Cardiac septum (tissue), 1 donor: ENCODE data around the gene ABHD8. TPM values are rescaled to one million over a fixed set of nuclear protein-coding genes. Genes with fewer than 3 reads are reported as not detected.

ENCODE experiments used
- DNase-seq: peaks from one replicate; pipeline ENCODE4 v3.0.0-alpha.2; 2020; ENCODE audit warnings: low spot score
- intact Hi-C: fragments of 100-400 bp; cut with DNase I; formaldehyde crosslinking; loops from one replicate; pipeline ENCODE4 v1.14.0; 2022
- total RNA-seq: library from RNA; stranded (reverse); fragmentation: NEBNext Ultra II Directional; extraction: Animal tissue kit (Norgen Biotek cat#: 25700); gene quantifications from one replicate; pipeline ENCODE4 v1.2.1, GENCODE V29; 2021
- donor health status: DM: no; HTN: no; CAD: no.

The ABHD8 gene
- total RNA-seq, 1 donor from 2014 or later = 8.6 TPM

DNA sequence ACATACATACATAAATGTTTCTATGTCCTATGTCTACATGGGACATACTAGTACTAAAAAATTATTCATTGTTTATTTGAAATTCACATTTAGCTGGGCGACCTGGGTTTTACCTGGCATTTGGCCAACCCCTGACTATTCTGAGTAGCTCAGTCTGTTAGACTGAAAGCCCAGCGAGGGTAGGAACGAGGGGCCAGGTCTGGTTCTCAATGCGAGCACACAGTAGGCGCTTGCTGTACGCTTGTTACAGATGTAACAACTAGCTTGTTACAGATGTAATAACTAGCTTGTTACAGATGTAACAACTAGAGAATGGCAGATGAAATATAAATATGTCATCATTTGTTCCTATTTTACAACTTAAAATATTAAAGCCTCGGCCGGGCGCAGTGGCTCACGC, 32.4 kb upstream of the ABHD8 start:
- intact Hi-C loops = loop anchor here (5.0 kb wide), 1 partner anchor 33 kb away; the partner anchor contains the start of gene ABHD8
- DNase-seq = no peak

DNA sequence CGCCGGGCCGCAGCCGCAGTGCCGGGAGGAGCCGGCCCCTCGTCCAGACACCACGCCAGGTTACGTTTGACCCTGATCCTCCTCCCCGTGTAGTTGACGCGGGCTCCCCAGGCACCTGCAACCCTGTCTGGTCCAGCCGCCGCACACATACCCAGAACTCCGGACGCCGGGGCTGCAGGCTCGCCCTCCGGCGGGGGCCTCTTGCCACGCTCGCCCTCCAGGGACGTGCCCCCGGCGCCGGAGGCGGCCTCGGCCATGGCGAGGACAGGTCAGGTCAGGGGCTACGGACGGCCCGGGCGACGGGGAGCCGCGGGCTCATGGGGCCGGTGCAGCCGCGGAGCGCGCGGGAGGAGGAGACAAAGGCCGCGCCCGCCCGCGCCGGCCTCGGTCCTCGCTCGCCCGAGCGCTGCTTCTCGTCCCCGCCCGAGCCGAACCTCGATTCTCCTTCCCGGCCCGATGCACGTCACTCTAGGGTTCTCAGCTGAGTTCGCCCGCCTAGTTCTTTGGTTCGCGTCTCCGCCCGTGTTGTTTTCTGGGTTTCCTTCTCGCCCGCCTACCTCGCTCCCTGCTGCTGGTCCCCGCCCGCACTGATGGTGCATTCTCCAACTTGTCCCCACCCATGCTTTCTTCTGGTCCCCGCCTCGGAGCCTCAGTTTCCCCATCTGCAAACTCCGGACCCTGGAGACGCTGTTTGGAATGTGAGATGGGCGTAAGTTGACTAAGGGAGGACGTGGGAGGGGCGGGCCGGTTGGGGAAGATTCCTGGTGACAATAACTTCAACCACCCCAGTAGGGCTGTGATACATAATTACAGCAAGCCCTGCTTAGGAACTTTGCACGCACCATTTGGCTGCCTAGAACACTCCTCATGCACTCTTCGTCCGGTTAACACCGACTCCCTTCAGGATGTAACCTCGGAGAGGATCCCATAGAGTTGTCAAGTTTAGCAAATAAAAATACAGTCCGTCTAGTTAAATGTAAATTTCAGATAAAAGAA, 31.5 kb upstream of the ABHD8 start, which contains the start of gene ANO8:
Gene ANO8, minus strand, starts transcription at position 442 of the 996 bp plus-strand sequence. Its CDS starts 185 bp downstream, at position 257.
- peak; percentile 97 for DNase-seq
- intact Hi-C loops = loop anchor here (5.0 kb wide), 1 partner anchor 32 kb away; the partner anchor contains the start of gene ABHD8

DNA sequence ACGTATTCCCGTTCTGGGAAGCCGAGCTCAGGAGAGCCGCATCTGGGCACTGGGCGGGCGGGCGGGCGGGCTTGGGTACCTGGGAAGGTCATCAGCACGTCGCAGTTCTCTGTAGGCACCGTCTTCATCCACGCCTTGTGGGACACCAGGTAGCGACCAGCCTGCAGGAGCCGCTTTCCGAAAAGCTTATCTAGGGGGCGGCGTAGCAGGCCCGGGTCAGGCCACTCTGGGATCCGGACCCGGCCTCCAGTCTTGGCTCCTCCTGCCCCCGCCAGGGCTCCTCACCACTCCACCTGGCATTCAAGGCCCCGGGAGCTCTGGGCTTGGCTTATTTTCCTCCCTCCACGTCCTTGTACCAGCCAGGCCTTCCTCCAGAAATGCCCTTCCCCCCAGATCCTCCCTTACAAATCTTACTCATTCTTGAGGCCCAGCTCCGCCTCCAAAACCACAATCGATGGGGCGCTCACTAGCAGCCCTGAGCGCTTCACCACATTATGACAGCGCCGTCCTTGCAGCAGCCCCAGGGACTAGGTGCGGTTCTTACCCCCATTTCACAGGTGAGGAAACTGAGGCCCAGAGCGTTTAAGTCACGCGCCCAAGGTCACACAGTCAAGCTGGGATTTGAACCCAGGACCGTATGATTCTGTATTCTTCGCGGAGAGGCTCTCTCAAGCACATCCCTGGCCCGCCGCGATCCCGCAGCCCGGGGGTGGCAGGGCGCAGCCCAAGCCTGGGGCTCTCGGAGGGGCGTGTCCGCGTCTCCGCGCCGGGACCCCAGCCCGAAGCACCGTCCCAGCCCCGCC, 30.6 kb upstream of the ABHD8 start:
- intact Hi-C loops = no loop called here
- no peak for DNase-seq

DNA sequence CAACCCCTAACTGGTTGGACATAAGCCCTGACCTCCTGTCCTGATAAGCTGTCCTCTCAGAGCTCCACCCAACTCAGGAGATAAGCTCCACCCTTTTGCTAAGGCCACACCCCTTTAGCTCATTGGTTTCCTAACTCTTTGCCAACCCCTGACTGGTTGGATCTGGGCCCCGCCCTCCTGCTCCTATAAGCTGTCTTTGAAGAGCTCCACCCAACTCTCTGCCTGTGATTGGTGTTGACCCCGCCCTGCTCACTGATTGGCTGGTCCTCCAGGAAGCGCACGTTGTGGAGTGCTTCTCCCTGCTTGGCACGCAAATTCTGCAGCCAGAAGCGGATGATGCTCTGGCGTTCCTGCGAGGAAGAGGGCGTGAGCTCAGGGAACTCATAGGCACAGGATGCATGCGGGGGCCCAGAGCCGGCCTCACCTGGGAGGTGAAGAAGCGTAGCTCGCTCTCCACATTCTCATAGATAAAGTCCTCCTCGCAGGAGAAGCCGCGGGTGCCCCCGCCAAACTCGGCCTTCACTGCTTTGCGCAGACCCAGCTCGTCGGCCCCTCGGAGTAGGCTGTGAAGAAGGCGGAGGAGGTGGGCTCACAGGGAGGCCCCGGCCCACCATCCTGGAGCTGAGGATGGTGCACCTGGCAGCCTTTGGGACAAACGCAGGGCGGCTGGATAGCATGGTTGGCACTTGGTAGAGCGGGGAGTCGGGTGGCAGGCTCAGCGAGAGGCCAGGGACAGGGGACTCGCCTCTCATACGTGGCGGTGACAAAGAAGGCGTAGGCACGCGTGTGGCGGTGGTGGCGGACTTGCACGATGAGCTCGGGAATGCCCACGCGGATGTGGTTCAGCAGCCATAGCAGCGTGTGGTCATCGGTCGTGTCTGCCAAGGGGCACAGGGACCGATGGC, 29.7 kb upstream of the ABHD8 start:
- no peak for DNase-seq
- intact Hi-C loops = no loop called here

DNA sequence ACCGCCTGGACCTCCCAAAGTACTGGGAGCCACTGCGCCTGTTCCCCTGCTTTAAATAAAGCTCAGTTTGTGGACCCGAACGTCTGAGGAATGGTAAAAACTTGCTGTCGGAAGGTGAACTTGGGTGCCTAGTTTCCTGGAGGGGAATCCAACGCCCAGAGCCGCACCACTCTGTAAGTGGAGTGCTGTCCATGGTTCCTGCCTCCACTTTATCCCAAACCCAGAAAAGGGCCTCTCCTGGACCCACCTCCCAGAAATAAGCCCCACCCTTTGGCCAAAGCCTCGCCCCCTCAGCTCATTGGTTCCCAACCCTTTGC, 29.1 kb upstream of the ABHD8 start:
- DNase-seq = no peak
- intact Hi-C loops = no loop called here

DNA sequence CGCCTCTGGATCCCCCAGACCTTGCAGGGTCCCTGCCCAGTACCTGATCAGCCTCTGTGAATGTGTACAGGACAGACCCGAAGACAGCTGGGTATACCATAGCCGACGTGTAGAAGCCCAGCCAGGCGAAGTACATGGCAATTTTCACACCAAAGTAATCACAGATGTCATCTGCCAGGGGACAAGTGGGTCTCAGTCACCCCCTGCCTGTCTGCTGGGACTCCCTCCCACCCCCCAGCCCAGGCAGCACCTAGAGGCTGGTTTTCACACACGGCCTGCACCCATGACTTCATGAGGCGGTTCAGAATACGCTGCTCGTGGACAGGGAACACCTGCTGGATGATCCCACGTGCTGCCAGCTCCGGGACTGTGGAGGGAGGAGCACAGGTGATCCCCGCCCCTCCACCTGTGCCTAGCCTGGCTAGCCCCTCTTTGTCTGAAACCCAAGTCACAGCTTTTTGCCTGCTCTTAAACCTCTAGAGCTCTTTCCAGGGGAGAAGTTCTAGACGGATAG, 27.9 kb upstream of the ABHD8 start:
- intact Hi-C loops = no loop called here
- DNase-seq = no peak

DNA sequence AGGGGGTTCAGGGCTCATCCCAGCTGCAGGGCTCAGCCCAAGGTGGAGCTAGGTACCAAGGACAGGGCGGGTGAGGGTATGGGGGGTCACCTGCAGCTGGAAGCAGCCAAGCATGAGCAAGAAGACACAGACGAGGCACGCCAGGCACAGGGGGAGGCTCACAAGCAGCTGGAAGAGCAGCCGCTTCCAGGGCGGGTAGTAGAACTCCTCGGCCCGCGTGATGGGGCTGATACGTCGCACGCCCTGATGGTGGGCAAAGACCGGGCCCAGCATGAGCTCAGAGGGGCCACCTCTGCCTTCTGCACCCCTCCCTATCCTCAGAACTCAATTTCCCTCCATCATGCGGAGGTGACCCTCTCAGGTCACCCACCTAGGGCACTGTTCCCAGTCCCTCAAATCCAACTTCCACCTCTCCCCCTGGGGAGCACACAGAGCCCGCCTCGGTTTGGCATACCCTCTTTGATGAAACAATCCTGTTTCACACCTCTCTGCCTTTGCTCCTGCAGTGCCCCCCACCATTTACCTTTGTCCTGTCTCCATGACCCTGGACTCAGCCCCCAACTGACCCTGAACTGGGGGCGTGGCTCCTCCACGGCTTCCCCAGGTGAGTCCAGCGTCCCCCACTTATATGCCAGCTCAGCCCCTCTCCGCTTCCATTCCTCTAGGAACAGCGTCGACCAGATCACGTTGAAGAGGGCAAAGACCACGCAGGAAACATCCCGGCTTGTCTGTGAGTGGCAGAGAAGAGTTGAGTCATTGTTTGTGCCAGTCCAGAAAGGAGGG, 27.2 kb upstream of the ABHD8 start:
- intact Hi-C loops = no loop called here
- DNase-seq = no peak

DNA sequence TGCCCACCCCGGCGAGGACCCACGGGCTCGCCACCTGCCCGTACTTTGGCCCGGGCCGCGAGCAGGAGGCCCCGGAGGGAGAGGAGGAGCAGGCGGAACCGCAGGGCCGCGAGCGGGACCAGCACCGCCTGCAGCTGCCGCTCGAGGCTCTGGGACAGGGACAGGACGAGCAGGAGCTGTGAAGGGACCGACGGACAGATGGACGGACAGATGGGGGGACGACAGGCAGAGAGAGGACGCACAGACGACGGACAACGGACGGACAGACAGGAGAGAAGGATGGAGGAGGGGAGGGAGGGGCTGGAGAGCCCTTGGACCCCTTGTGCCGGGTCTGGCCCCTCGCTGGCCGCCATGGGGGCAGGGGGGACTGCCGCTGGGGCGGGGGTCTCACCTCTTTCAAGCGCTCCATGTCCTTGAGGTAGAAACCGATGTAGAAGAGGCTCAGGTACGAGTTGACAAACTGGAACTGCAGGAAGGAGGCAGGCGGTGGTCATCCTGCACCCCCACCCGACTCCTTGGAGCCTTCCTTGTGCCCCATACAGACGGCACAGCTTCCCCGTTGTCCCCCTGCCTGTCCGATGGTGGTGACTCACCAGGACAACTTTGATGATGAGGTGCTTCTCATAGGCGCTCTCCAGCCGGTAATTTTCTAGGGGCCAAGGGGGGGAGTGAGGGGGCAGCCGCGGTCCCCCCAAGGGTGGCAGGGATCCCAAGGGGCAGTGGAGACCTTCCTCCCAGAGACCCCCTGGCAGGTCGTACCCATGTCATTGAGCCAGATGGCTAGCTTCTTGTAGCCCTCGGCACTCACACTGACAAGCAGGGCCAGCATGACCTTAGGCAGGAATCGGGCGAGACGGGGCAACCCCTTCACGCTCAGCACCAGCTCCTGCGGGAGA, 26.4 kb upstream of the ABHD8 start:
- no peak for DNase-seq
- intact Hi-C loops = no loop called here

DNA sequence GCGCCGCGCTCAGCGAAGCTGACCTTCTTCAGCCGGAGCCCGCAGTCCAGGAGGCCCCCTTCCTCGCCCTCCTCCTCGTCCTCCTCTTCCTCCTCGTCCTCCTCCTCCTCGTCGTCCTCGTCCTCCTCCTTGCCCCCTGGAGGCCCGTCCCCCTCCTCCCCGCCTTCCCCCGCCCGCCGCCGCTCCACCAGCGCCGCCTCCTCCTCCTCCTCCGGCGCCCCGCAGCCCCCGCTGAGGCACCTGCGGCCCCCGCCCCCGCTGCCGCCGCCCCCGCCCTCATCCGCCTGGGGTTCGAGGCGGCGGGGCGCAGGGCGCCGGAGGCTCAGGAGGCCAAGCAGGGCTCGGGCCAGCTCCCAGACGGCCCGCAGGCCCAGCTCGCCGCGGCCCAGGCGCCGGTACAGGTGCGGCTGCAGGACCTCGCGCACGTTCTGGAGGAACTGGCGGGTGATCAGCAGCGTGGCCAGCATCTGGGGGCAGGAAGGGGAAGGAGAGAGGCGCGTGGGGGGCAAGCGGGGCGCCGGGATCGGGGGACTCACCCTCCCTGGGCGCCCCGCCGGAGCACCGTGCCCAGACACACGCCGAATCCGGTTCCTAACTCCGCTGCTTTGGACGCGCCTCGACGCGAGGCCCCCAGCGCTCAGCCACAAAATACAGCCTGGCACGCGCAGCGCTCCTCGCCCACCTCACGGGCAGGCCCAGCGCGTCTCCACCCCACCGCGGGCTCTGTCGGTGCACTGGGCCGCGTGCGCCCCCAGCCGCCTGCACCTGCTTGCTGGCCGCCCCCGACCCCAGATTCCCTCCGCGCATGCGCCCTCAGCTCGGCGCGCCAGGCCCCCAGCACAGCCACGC, 25.5 kb upstream of the ABHD8 start:
- no peak for DNase-seq
- intact Hi-C loops = no loop called here

DNA sequence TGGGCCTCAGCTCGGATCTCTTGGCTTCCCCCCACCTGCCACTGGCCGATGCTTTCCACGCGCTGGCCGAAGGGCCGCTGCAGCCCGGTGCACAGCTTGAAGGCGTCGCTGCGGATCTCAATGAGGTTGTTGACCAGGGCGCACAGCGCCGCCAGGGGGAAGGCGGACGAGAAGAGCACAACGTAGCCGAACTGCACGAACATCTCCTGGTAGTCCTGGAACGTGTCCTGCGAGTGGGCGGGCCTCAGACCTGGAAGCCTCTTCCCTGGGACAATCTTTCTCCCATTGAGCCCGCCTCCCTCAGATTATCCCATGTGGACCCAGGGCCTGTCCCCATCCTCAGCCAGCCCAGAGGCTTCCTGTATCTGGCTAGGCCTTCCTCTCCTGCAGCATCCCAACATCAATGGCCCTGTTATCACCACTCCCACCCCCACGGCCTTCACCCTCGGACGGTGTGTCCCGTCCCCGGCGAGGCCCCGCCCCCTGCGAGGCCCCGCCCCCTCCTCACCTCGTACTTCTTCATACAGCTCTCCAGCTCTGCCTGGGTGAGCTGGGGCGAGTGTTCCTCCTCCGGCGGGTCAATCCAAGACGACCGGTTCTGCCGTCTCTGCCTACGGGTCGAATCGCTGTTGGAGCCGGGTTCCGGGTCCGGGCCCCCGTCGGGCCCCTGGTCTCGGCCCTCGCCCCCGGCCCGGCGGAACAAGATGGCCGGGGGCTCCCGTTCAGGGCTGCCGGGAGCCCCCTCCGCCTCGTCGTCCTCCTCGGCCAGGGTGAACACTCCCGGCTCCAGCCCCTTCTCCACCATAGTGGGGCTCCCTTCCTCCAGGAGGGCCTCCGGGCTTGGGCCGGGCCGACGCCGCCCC, 24.7 kb upstream of the ABHD8 start:
- DNase-seq = no peak
- intact Hi-C loops = no loop called here

DNA sequence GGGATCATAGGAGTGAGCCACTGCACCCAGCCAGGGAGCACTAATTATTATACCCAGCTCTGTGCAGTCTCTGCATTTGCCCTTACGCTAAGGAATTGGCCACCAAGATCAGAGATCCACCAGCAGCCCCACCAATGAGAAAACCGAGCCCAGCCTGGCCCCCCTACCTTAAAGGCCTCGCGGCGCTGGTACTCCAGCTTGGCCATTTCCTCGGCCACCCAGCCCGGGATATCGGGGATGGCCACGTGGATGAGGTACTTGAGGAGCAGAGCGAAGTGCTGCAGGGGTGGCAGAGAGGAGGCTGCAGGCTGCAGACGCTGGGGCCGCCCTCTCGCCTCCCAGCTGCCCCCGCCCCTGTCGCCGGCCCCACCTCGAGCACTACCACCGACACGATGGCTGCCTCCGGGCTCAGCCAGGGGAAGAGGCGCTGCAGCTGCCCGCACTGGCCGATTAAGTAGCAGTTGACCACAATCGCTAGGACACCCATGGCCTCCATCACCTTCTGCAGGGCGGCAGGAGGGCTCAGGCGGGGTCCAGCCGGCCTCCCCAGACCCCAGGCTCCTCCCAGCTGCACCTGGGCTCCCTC, 23.9 kb upstream of the ABHD8 start:
- intact Hi-C loops = no loop called here
- no peak for DNase-seq

DNA sequence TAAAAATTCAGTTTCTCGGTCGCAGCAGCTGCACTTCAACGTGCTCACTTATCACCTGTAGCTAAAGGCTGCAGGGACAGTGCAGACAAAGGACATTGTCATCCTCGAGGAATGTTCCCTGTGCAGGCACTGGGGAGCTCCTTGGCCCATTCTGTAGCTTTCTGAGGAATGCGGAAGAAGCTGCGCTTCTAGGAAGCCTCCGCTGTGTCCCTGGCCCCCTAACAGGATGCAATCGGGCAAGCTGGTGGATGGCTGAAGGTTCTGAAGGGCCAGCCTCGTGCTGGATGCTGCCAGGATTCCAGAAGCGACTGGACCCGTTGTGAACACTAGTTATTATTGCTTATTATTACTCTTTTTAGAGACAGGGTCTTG, 23.4 kb upstream of the ABHD8 start:
- DNase-seq = no peak
- intact Hi-C loops = no loop called here

DNA sequence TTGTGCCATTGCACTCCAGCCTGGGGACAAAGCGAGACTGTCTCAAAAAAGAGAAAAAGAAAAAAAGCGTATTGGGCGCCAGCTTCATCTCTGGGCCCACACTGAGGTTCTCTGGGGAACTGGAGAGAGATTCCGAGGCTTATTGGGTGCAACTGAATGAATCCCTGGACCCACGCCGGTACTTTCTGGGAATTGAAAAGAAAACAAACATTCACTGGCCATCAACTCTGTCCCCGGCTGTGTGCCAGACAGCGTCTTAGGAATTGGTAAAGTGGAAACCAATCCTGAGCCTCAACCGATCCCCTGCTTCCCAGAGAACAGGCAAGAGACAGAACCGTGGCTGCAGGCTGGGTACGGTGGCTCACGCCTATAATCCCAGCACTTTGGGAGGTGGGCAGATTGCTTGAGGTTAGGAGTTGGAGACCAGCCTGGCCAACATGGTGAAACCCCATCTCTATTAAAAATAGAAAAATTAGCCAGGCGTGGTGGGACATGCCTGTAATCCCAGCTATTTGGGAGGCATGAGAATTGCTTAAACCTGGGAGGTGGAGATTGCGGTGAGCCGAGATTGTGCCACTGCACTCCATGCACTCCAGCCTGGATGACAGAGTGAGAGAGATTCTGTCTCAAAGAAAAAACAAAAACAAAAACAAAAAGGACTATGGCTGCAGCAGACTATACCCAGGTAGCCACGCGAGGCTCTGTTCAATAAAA, 22.8 kb upstream of the ABHD8 start:
- intact Hi-C loops = no loop called here
- no peak for DNase-seq

DNA sequence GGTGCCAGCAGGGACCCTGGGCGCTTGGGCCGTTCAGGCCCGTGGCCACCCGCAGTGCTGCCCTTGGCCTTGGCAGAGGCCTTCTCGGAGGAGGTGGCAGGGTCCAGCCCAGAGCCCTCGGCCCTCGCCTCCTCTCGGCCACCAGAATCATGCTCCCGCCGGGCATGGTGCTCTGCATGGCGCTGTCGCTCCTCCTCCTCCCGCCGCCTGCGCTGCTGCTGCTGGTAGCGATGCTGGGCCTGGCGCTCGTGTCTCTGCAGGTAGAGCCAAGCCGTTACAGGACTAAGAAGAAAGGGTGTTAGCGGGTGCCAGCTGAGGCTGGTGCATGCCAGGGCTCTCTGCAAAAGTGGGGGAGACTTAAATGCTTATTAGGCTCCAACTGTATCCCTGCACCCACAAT, 21.9 kb upstream of the ABHD8 start:
- DNase-seq = no peak
- intact Hi-C loops = no loop called here
